RWPE2 (cell line): ENCODE measurements around the gene MAP2K6.

Experiments
- ATAC-seq: fragments of 200-7000 bp; cut with Tn5 transposase; 3 replicates; pipeline ENCODE4 v1.9.1; 2021; ENCODE audit warnings: low read depth
- DNase-seq: peaks from one replicate; pipeline ENCODE4 v3.0.0-alpha.2; 2020; ENCODE audit warnings: low spot score
- H3K27ac ChIP-seq: fragments of 450-650 bp; 2 replicates; pipeline ENCODE4 v1.5.1; 2017; ENCODE audit warnings: mild to moderate bottlenecking; ENCODE audit not compliant: poor library complexity, severe bottlenecking
- H3K27me3 ChIP-seq: fragments of 250-450 bp; sonication (Bioruptor Pico); 2 replicates; pipeline ENCODE4 v1.5.1; 2021; ENCODE audit warnings: mild to moderate bottlenecking, moderate library complexity; ENCODE audit not compliant: insufficient read depth, poor library complexity, severe bottlenecking
- H3K36me3 ChIP-seq: fragments of 250-450 bp; sonication (Bioruptor Pico); 2 replicates; pipeline ENCODE4 v1.5.1; 2020; ENCODE audit warnings: low read depth, mild to moderate bottlenecking, moderate library complexity
- H3K4me1 ChIP-seq: fragments of 250-450 bp; sonication (Bioruptor Pico); 2 replicates; pipeline ENCODE4 v1.5.1; 2021; ENCODE audit warnings: mild to moderate bottlenecking, moderate library complexity; ENCODE audit not compliant: insufficient read depth, poor library complexity, severe bottlenecking
- H3K4me3 ChIP-seq: fragments of 250-450 bp; sonication (Bioruptor Pico); 2 replicates; pipeline ENCODE4 v1.5.1; 2021; ENCODE audit warnings: mild to moderate bottlenecking, moderate library complexity; ENCODE audit not compliant: severe bottlenecking
- H3K9me3 ChIP-seq: fragments of 250-450 bp; sonication (Bioruptor Pico); 2 replicates; pipeline ENCODE4 v1.5.1; 2021; ENCODE audit warnings: mild to moderate bottlenecking, moderate library complexity; ENCODE audit not compliant: severe bottlenecking
- TF ChIP-seq, protein P1 (sequence below): fragments of 450-650 bp; IDR thresholded peaks from one replicate; pipeline ENCODE4 v1.5.1; 2017; ENCODE audit warnings: mild to moderate bottlenecking, moderate library complexity; ENCODE audit not compliant: poor library complexity, severe bottlenecking

The MAP2K6 gene

DNA sequence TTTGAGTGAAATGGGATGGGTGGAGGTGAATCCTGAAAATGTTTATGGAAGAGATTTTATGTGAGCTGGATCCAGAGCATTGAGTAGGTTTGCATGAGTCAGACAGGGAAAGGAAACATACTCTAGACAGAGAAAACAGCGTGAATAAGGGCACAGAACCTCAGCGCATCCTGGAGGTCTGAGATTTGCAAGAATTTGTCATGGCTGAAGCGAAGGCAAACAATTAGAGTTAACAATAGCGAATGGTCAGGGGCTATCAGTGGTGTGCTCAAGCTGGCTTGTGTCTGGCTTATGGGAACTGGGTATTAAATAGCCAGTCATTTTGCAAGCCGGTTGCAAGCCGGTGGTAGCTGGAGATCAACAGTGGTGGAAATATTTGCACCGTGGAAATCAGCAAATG, 36.4 kb downstream of the MAP2K6 start:
- no peaks in the 10 kb centered on the region for H3K27me3 ChIP-seq
- TF ChIP-seq, protein P1, sequence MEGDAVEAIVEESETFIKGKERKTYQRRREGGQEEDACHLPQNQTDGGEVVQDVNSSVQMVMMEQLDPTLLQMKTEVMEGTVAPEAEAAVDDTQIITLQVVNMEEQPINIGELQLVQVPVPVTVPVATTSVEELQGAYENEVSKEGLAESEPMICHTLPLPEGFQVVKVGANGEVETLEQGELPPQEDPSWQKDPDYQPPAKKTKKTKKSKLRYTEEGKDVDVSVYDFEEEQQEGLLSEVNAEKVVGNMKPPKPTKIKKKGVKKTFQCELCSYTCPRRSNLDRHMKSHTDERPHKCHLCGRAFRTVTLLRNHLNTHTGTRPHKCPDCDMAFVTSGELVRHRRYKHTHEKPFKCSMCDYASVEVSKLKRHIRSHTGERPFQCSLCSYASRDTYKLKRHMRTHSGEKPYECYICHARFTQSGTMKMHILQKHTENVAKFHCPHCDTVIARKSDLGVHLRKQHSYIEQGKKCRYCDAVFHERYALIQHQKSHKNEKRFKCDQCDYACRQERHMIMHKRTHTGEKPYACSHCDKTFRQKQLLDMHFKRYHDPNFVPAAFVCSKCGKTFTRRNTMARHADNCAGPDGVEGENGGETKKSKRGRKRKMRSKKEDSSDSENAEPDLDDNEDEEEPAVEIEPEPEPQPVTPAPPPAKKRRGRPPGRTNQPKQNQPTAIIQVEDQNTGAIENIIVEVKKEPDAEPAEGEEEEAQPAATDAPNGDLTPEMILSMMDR, result no peak
- no peak overlapping the region for H3K27ac ChIP-seq
- no peaks in the 10 kb centered on the region for H3K4me1 ChIP-seq
- DNase-seq, result no peak
- H3K36me3 ChIP-seq, result no peaks in the 10 kb centered on the region
- no peaks in the 10 kb centered on the region for H3K9me3 ChIP-seq
- H3K4me3 ChIP-seq, result no peak overlapping the region
- ATAC-seq, result no peak

DNA sequence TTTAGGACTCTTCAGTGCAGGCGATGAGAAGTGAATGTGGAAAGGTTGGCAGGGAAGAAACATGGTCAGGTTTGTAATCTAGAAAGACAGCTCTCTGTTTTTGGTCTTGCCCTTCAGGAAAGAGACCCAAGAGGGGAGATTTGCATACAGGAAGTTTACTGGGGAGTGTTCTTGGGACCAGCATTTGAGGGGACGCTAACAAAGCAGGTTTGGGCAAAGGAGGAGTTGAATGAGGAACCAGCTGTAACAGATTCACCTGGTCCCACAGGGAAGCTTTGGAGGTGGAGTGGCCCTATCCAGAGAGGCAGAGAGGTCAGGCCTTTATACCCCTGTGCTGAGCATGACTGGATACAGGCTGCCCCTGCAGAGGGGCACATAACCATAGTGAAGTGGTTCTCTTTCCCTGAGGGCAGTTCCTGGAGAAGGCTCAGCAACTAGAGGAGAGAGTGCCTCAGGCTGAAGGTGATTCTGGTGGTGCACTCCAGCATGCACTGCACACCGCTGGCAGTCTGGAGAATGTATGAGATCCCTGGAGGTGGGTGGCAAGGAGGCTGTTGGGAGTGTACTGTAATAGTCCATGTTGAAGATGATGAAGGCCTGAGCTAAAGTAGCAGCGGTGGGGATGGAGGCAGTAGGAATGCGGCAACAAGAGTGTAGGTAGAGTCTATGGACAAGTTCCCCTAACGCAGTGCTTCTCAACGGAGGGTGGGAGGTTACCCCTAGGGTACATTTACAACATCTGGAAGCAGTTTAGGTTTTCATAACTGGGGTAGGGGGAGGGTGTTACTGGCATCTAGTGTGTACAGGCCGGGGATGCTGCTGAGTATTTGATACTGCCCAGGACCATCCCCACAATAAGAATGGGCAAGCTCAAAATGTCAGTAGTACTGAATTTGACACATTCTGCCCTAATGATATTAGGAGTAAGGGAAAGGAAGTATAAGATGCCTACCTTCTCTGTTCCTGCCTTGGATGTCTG, 37.2 kb downstream of the MAP2K6 start:
- DNase-seq (no peak), ATAC-seq (no peak)
- H3K9me3 ChIP-seq, result no peaks in the 10 kb centered on the region
- H3K4me3 ChIP-seq, result no peak overlapping the region
- no peaks in the 10 kb centered on the region for H3K36me3 ChIP-seq
- no peaks in the 10 kb centered on the region for H3K4me1 ChIP-seq
- H3K27ac ChIP-seq, result no peak overlapping the region
- TF ChIP-seq, protein P1, result no peak
- no peaks in the 10 kb centered on the region for H3K27me3 ChIP-seq

DNA sequence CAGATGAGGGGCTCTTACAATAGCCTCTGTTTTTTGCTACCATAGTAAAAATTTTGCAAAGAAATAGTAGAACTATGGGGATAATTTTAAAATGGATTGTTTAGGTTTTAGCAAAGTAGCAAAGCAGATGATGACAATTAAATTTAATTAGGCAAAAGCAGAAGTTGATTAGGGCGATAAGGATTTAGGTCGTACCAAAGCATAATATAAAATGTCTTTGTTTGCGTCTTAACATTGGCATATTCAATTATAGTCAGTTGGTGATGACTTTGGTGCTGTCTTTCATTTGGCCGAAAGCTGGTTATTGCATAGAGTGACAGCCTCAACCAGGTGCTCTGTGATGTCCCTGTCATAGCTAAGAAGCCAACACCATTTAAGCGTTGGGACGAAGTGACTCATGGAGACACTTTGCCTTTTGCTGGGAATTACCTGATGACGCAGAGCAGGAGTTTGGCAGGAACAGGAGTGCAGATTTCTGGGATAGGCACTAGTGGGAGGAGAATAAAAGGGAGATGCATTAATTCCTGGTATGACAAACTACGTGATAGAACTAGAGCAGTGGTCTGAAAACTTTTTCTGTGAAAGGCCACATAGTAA, 38.3 kb downstream of the MAP2K6 start:
- no peak for DNase-seq
- no peaks in the 10 kb centered on the region for H3K4me1 ChIP-seq
- no peak for ATAC-seq
- no peak overlapping the region for H3K4me3 ChIP-seq
- no peaks in the 10 kb centered on the region for H3K36me3 ChIP-seq
- H3K27me3 ChIP-seq, result no peaks in the 10 kb centered on the region
- TF ChIP-seq, protein P1, result no peak
- no peaks in the 10 kb centered on the region for H3K9me3 ChIP-seq
- H3K27ac ChIP-seq, result no peak overlapping the region

DNA sequence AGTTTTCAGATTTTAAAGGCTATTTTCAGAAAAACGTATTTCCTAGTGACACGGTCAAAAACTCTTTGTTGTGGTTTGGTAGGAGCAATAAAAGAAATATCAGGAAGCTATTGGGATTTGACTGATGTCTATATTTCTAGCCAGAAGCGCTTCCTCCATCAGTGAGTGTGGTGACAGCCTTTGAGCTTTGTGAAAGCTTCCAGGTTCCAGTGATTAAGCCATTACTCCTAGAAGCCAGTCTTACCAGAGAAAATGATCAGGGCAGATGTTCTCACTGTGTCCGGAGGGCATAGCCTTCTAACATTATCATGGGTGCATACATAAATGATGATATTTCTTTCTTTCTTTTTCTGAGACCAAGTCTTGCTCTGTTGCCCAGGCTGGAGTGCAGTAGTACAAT, 39.6 kb downstream of the MAP2K6 start:
- ATAC-seq (no peak), DNase-seq (no peak)
- Histone ChIP-seq H3K9me3 (no peaks in the 10 kb centered on the region), H3K4me3 (no peak overlapping the region), H3K4me1 (no peaks in the 10 kb centered on the region), H3K27me3 (no peaks in the 10 kb centered on the region), H3K27ac (no peak overlapping the region), H3K36me3 (no peaks in the 10 kb centered on the region)
- TF ChIP-seq, protein P1, result no peak
